GM12865 (cell line): ENCODE measurements around the gene CD207.

Source experiments
- DNase-seq: peaks from one replicate; pipeline ENCODE4 v3.0.0; 2010; ENCODE audit warnings: low read depth
- H3K4me3 ChIP-seq: 2 replicates; pipeline ENCODE4 v1.5.1; 2011; ENCODE audit warnings: mild to moderate bottlenecking, low read depth, low read length, control low read depth
- TF ChIP-seq, protein P1 (sequence below): IDR thresholded peaks from 2 replicates; pipeline ENCODE4 v1.5.1; 2011; ENCODE audit warnings: low read length, control low read depth, low read depth, inconsistent platforms; ENCODE audit not compliant: insufficient read depth; ENCODE audit errors: missing control alignments

Gene CD207

DNA sequence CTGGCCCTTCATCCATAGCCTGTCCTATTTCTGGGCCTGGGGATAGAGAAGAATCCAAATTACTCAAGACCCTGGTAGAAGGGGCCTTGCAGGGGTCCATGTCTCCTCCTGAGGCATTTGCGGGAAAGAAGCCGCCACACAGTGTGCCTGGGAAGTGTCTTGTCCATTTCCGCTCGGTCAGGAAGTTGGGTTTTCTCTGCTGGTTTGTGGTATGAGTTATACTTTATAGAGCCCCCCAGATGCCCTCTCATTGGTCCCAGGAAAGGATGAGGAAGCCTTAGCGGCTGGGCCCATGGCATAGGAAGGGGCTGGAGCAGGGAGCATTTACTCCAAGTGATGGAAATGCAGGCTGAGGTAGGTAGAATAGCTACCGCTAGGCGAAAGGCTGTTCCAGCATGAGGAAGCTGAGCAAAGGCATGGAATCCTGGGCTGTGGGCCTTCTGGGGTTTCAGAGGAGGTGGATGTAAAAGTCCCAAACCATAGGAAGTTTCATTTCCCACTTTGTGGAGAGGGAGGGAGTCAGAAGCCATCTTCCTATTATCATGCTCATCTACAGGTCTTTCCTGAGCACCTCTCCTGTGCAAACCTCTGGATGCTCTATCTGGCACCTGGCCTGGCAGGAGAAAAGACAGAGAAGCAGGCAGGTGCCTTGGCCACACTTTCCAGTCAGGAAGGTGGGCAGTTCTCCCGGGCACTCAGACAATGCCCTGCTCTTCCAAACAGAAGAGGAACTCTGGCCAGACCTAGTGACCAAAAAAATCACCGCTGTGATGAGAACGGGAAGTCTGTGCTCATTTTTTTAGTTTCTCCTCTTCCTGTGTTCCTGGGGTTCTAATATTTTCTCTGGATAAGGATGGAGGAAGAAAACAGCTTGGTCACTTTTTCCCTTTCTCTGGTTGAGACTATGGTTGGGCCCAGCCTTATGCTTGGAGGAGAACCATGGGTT, 2.6 kb upstream of the CD207 start:
- no peak overlapping the region for H3K4me3 ChIP-seq
- DNase-seq: no peak
- TF ChIP-seq, protein P1, sequence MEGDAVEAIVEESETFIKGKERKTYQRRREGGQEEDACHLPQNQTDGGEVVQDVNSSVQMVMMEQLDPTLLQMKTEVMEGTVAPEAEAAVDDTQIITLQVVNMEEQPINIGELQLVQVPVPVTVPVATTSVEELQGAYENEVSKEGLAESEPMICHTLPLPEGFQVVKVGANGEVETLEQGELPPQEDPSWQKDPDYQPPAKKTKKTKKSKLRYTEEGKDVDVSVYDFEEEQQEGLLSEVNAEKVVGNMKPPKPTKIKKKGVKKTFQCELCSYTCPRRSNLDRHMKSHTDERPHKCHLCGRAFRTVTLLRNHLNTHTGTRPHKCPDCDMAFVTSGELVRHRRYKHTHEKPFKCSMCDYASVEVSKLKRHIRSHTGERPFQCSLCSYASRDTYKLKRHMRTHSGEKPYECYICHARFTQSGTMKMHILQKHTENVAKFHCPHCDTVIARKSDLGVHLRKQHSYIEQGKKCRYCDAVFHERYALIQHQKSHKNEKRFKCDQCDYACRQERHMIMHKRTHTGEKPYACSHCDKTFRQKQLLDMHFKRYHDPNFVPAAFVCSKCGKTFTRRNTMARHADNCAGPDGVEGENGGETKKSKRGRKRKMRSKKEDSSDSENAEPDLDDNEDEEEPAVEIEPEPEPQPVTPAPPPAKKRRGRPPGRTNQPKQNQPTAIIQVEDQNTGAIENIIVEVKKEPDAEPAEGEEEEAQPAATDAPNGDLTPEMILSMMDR: no peak

DNA sequence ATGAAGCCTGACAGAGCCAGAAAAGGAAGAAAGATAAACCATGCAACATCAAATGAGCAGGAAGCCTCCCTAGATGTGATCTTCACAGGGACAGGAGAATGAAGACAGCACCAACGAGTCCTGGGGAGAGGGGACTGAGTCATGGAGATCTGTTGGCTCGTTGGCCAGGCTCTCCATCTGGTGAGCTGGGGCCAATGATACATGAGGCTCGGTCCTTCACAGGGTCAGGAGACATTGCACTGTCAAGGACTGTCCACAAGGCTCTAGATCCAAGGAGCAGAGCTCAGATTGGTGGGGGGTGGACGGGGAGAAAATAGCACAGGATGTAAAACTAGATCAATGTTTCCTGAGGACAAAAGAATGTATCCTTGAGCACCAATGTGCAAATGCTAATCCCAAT, 735 bp downstream of the CD207 start:
- no peak for DNase-seq
- TF ChIP-seq, protein P1: no peak
- H3K4me3 ChIP-seq: no peak overlapping the region

DNA sequence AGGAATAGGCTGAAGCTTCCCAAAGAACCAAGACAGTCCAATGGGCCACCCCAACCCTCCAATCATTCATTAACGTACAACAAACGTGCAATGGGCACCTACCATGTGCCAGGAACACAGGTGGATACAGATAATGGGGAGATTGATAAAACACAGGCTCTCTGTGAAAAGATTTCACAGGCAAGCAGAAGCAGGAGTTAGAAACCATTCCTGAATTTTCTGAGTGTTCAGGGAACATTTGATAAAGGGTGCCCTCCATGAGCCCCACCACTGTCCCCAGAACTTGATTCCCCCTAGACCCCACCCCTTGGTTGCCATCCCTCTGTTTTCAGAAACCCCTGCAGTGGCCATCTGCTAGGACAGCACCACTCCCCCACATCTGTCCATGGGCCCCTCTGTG, 1.5 kb downstream of the CD207 start:
- TF ChIP-seq, protein P1: no peak
- H3K4me3 ChIP-seq: no peak overlapping the region
- DNase-seq: no peak

DNA sequence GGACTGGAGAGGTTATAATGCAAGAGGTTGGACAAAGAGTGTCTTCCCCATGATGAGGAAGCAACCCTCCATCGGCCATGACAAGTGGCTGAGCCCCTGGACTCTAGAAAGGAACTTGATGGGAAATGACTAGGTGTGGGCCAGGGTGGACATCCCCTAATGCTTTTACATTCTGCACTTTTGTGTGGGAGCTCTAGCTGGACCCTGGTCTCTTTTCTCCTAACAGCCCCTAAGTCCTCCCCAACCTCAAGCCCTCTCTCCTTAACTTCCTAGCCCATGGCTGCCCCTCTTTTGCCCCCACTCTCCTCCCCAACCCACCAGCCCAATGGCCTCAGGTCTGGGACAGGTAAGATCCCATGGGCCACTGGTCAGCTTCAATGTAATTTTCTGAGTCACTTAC, 2.4 kb downstream of the CD207 start:
- no peak overlapping the region for H3K4me3 ChIP-seq
- TF ChIP-seq, protein P1: no peak
- no peak for DNase-seq

DNA sequence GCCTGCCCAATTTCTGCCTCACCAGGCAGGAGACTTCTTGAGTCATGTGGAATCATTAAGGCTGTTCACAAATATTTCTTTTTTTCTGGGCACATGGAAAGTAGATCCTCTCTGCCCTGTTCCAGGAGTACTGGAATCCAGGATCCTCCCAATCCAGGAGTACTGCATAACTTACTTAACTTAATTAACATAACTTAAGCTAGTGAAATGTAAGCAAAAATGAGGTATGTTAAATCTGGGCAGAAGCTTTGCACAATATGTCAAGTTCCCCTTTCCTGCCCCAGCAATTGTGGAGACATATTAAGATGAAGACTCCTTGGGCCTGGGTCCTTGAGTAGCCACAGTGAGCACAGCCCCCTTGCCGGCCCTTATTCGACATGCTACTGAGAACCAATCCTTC, 3.2 kb downstream of the CD207 start:
- TF ChIP-seq, protein P1: no peak
- no peak for DNase-seq
- no peak overlapping the region for H3K4me3 ChIP-seq

DNA sequence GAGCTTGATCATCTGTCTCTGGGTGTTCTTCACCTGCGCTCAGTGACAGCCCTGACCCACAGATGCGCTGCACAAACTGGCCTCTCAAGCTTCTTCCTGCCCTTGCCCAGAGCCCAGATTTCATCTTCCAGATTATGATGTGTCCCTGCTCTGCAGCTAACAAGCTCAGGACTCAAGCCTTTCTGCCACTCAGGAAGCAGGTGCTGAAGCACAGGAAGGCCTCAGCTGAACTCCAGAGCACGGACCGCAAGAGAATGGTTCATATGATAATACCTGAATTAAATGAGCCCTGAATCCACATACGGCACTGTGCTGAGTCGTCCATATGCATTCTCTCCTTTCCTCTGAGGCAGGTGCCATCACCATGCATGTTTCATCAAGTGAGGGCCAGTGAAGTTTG, 3.8 kb downstream of the CD207 start:
- no peak overlapping the region for H3K4me3 ChIP-seq
- DNase-seq: no peak
- TF ChIP-seq, protein P1: no peak
